GM12878 (cell line): Measurements from ENCODE around the gene GPC6. TPM values are rescaled to one million over a fixed set of nuclear protein-coding genes. Genes with fewer than 3 reads are reported as not detected.

ENCODE experiments used
- ATAC-seq: fragments of 200-7000 bp; cut with Tn5 transposase; 3 replicates; pipeline ENCODE4 v1.9.1; 2020; ENCODE audit warnings: mild to moderate bottlenecking, moderate library complexity
- BruUV-seq: library from RNA; stranded (reverse); fragments of 400-500 nt; replicated peaks from 2 replicates; lab custom pipeline; 2021; lab: Mats Ljungman, UMichigan
- CTCF ChIA-PET: fragments of 300-600 bp; sonication (Branson Sonifier 250); formaldehyde crosslinking; extraction: SDS; loops from one replicate; lab custom pipeline; 2021; ENCODE audit warnings: inconsistent platforms; lab: Yijun Ruan, JAX
- POLR2A ChIA-PET: fragments of 350-600 bp; formaldehyde crosslinking; extraction: SDS; loops from one replicate; lab custom pipeline; 2021; ENCODE audit warnings: inconsistent platforms; lab: Charles Lee
- RAD21 ChIA-PET: fragments of 300-600 bp; sonication (Branson Sonifier 250); formaldehyde crosslinking; loops from one replicate; lab custom pipeline; 2023; ENCODE audit warnings: antibody characterized with exemption; ENCODE audit not compliant: unreplicated experiment; lab: Charles Lee
- SMC1A ChIA-PET: fragments of 300-600 bp; sonication (Branson Sonifier 250); formaldehyde crosslinking; loops from one replicate; lab custom pipeline; 2023; ENCODE audit not compliant: unreplicated experiment, uncharacterized antibody; lab: Charles Lee
- DNase-seq: peaks from one replicate; pipeline ENCODE4 v3.0.0-alpha.2; 2011; ENCODE audit warnings: low read depth, low spot score
- FAIRE-seq: peaks from 3 replicates; lab custom pipeline; 2011; peaks lifted over from hg19 to GRCh38; lab: Jason Lieb, UNC
- H2AFZ ChIP-seq: 2 replicates; pipeline ENCODE4 v1.6.0; 2011; ENCODE audit warnings: low read depth, low read length, control low read depth; ENCODE audit not compliant: control insufficient read depth
- H3K27ac ChIP-seq: 2 replicates; pipeline ENCODE4 v1.5.1; 2011; ENCODE audit warnings: control low read depth; ENCODE audit not compliant: control insufficient read depth, insufficient read depth
- H3K27me3 ChIP-seq, 2 experiments: replicated peaks in 1 of 2; 2 replicates each; pipeline versions ENCODE4 v1.6.0 to v1.6.1; 2011; ENCODE audit warnings: low read length in 1 of 2; ENCODE audit not compliant: control insufficient read depth in 2 of 2, insufficient read depth in 2 of 2
- H3K36me3 ChIP-seq, 2 experiments: 2 replicates each; pipeline ENCODE4 v1.5.1; 2011; ENCODE audit warnings: low read length in 1 of 2; ENCODE audit not compliant: control insufficient read depth in 2 of 2, insufficient read depth in 2 of 2
- H3K4me1 ChIP-seq: 2 replicates; pipeline ENCODE4 v1.6.1; 2011; ENCODE audit warnings: mild to moderate bottlenecking, low read length, moderate library complexity, mixed read lengths; ENCODE audit not compliant: control insufficient read depth, insufficient read depth
- H3K4me2 ChIP-seq: 2 replicates; pipeline ENCODE4 v1.6.0; 2011; ENCODE audit warnings: control low read depth; ENCODE audit not compliant: control insufficient read depth, insufficient read depth
- H3K4me3 ChIP-seq: fragments of 200-600 bp; sonication (generic); 2 replicates; pipeline ENCODE4 v1.5.1; 2016
- H3K79me2 ChIP-seq: 2 replicates; pipeline ENCODE4 v1.6.0; 2011; ENCODE audit warnings: low read length; ENCODE audit not compliant: control insufficient read depth, insufficient read depth
- H3K9ac ChIP-seq: 2 replicates; pipeline ENCODE4 v1.8.0; 2011; ENCODE audit warnings: low read length, control low read depth, mixed read lengths; ENCODE audit not compliant: control insufficient read depth, insufficient read depth
- H3K9me3 ChIP-seq: replicated peaks from 3 replicates; pipeline ENCODE4 v1.5.1; 2011; ENCODE audit warnings: mild to moderate bottlenecking, low read length; ENCODE audit not compliant: control insufficient read depth, insufficient read depth
- H4K20me1 ChIP-seq: 2 replicates; pipeline ENCODE4 v1.6.0; 2011; ENCODE audit not compliant: control insufficient read depth, insufficient read depth
- CBX3 ChIP-seq: fragments of 200-600 bp; sonication (generic); IDR thresholded peaks from 2 replicates; pipeline ENCODE4 v1.6.1; 2016; ENCODE audit warnings: low read depth, borderline replicate concordance
- CHD1 ChIP-seq: IDR thresholded peaks from 2 replicates; pipeline ENCODE4 v1.6.1; 2012; ENCODE audit warnings: low read depth, low read length, improper control_type of control experiment
- CTCF ChIP-seq, 3 experiments: IDR thresholded peaks in 2 of 3; conservative IDR thresholded peaks in 1 of 3; 2 replicates each; pipeline ENCODE4 v1.5.1; 2011; ENCODE audit warnings: low read depth in 3 of 3, low read length in 3 of 3, mild to moderate bottlenecking in 3 of 3, control low read depth in 2 of 3, moderate library complexity in 2 of 3, inconsistent platforms in 1 of 3, mixed read lengths in 1 of 3; ENCODE audit not compliant: control insufficient read depth in 2 of 3, insufficient read depth in 1 of 3; ENCODE audit errors: extremely low read depth in 1 of 3
- ETV6 ChIP-seq, 2 experiments: fragments of 450-650 bp in 1 of 2; IDR thresholded peaks in 1 of 2; conservative IDR thresholded peaks in 1 of 2; 2 replicates each; pipeline ENCODE4 v1.6.1; 2014; ENCODE audit warnings: antibody characterized with exemption in 1 of 2, borderline replicate concordance in 1 of 2, low read depth in 1 of 2, mild to moderate bottlenecking in 1 of 2, moderate library complexity in 1 of 2
- EZH2 ChIP-seq: IDR thresholded peaks from 2 replicates; pipeline ENCODE4 v1.6.1; 2012; ENCODE audit warnings: low read depth, mild to moderate bottlenecking, control low read depth, inconsistent platforms, low read length, borderline replicate concordance; ENCODE audit not compliant: control insufficient read depth
- IKZF1 ChIP-seq: fragments of 450-650 bp; conservative IDR thresholded peaks from 2 replicates; pipeline ENCODE4 v1.6.1; 2017; ENCODE audit warnings: antibody characterized with exemption, mild to moderate bottlenecking
- MYB ChIP-seq: fragments of 150-350 bp; IDR thresholded peaks from 2 replicates; pipeline ENCODE4 v1.6.1; 2014; ENCODE audit warnings: mild to moderate bottlenecking, low read depth, low read length, borderline replicate concordance
- RAD21 ChIP-seq: IDR thresholded peaks from 2 replicates; pipeline ENCODE4 v1.6.1; 2011; ENCODE audit warnings: mild to moderate bottlenecking, low read depth, low read length, moderate library complexity; ENCODE audit not compliant: insufficient read depth
- RB1 ChIP-seq: fragments of 450-650 bp; formaldehyde crosslinking; IDR thresholded peaks from 2 replicates; pipeline ENCODE4 v1.6.1; 2017; ENCODE audit warnings: mild to moderate bottlenecking, borderline replicate concordance
- SIX5 ChIP-seq: IDR thresholded peaks from 2 replicates; pipeline ENCODE4 v1.6.1; 2011; ENCODE audit warnings: mild to moderate bottlenecking, low read depth, low read length, moderate library complexity; ENCODE audit not compliant: severe bottlenecking
- SP1 ChIP-seq: IDR thresholded peaks from one replicate; pipeline ENCODE4 v1.6.1; 2011; ENCODE audit warnings: low read depth, low read length
- SREBF2 ChIP-seq: IDR thresholded peaks from 2 replicates; pipeline ENCODE4 v1.6.1; 2012; ENCODE audit warnings: mild to moderate bottlenecking, low read length
- SUZ12 ChIP-seq: fragments of 200-600 bp; sonication (generic); IDR thresholded peaks from one replicate; pipeline ENCODE4 v1.6.1; 2018; ENCODE audit warnings: antibody characterized with exemption, mild to moderate bottlenecking; ENCODE audit not compliant: unreplicated experiment
- TARDBP ChIP-seq: IDR thresholded peaks from 2 replicates; pipeline ENCODE4 v1.6.1; 2016; ENCODE audit warnings: borderline replicate concordance
- ZBTB33 ChIP-seq: fragments of 450-650 bp; IDR thresholded peaks from 2 replicates; pipeline ENCODE4 v1.6.1; 2017; ENCODE audit warnings: mild to moderate bottlenecking
- WGBS: methylation state at CpG from one replicate; pipeline ENCODE4 v1.1.6; 2016; ENCODE audit warnings: low lambda C conversion rate; ENCODE audit not compliant: insufficient replicate concordance, insufficient coverage; ENCODE audit errors: missing lambda C conversion rate; 5-methylcytosine and 5-hydroxymethylcytosine counted together
- in situ Hi-C: fragments of 300-500 bp; cut with MboI; formaldehyde crosslinking; loops from 9 replicates; pipeline ENCODE4 v1.14.3; 2018; ENCODE audit warnings: mixed read lengths
- intact Hi-C: fragments of 100-400 bp; cut with micrococcal nuclease; formaldehyde crosslinking; loops from one replicate; pipeline ENCODE4 v1.14.2; 2022; ENCODE audit not compliant: unreplicated experiment
- polyA plus RNA-seq, 11 experiments: library from polyadenylated mRNA; depleted of rRNA in 4 of 11; unstranded in 6 of 11; stranded (reverse) in 5 of 11; fragments of >200 nt; fragmentation: Nextera tagmentation in 4 of 11; fragmentation: Illumina TruSeq in 1 of 11; extraction: Ambion mirVana in 4 of 11; extraction: Trizol in 1 of 11; gene quantifications; 1 replicate in 1 of 11; 2 replicates in 10 of 11; pipeline versions ENCODE4 v1.2.1 to v1.2.3, GENCODE V29; 2011 to 2016; ENCODE audit warnings: inconsistent platforms in 2 of 11, missing spikeins in 2 of 11, low read depth in 1 of 11
- total RNA-seq, 4 experiments: library from RNA; depleted of rRNA in 3 of 4; stranded (reverse); fragments of >200 nt in 3 of 4; fragmentation: Illumina TruSeq in 1 of 4; extraction: Trizol in 1 of 4; gene quantifications; 2 replicates each; pipeline versions ENCODE4 v1.2.1 to v1.2.3, GENCODE V29; 2013 to 2021
- TF ChIP-seq, protein P1 (sequence below): fragments of 450-650 bp; IDR thresholded peaks from 2 replicates; pipeline ENCODE4 v1.6.1; 2017; ENCODE audit warnings: mild to moderate bottlenecking, moderate library complexity

Gene GPC6
- total and polyA plus RNA-seq, 10 of the 15 experiments (the other 5 are each of a cell fraction or from before 2014, with no cell fraction given): 0.03 to 0.04 (median 0.03) TPM; not detected in 7

- ChIA-PET RAD21 (no interaction called here), CTCF (no interaction called here), SMC1A (no interaction called here), POLR2A (interaction anchor here (0.6 kb wide), 1 partner anchor 147 kb away, joined by 4 read pairs; no protein-coding TSS in a partner anchor)
- Histone ChIP-seq H3K79me2 (no peaks in the 10 kb centered on the region), H3K9ac (no peak overlapping the region), H3K4me1 (peaks cover 16% of the 10 kb centered on the region), H3K27me3 (peaks cover 0 to 5% of the 10 kb centered on the region in 2 experiments; a peak in 1 of 4 replicates), H3K4me2 (no peak overlapping the region), H3K27ac (no peak overlapping the region), H2AFZ (no peak overlapping the region), H3K9me3 (0 out of 3 replicates have a peak, but pooled peaks cover 2% of the 10 kb centered on the region), H4K20me1 (no peaks in the 10 kb centered on the region), H3K36me3 (no peaks in the 10 kb centered on the region), H3K4me3 (no peak overlapping the region)
- no peak for DNase-seq
- in situ Hi-C loops: no loop called here
- no peak for ATAC-seq
- FAIRE-seq: no peak
- intact Hi-C loops: no loop called here
- no TSS peak for BruUV-seq
- 94% methylated on average over 7 of the region's 7 CpGs for WGBS
- no peak for TF ChIP-seq RB1
- TF ChIP-seq, protein P1, sequence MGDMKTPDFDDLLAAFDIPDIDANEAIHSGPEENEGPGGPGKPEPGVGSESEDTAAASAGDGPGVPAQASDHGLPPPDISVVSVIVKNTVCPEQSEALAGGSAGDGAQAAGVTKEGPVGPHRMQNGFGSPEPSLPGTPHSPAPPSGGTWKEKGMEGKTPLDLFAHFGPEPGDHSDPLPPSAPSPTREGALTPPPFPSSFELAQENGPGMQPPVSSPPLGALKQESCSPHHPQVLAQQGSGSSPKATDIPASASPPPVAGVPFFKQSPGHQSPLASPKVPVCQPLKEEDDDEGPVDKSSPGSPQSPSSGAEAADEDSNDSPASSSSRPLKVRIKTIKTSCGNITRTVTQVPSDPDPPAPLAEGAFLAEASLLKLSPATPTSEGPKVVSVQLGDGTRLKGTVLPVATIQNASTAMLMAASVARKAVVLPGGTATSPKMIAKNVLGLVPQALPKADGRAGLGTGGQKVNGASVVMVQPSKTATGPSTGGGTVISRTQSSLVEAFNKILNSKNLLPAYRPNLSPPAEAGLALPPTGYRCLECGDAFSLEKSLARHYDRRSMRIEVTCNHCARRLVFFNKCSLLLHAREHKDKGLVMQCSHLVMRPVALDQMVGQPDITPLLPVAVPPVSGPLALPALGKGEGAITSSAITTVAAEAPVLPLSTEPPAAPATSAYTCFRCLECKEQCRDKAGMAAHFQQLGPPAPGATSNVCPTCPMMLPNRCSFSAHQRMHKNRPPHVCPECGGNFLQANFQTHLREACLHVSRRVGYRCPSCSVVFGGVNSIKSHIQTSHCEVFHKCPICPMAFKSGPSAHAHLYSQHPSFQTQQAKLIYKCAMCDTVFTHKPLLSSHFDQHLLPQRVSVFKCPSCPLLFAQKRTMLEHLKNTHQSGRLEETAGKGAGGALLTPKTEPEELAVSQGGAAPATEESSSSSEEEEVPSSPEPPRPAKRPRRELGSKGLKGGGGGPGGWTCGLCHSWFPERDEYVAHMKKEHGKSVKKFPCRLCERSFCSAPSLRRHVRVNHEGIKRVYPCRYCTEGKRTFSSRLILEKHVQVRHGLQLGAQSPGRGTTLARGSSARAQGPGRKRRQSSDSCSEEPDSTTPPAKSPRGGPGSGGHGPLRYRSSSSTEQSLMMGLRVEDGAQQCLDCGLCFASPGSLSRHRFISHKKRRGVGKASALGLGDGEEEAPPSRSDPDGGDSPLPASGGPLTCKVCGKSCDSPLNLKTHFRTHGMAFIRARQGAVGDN: no peak
- no peak for TF ChIP-seq SUZ12
- TF ChIP-seq ETV6 (conservative IDR thresholded peaks at IDR 0.05 in 1 of 2, IDR thresholded peaks at IDR 0.05 in 1 of 2; ENCODE audit: borderline replicate concordance in 1 of 2, low read depth in 1 of 2): no peak
- TF ChIP-seq RAD21: no peak
- TF ChIP-seq ZBTB33: no peak
- no peak for TF ChIP-seq SIX5
- no peak for TF ChIP-seq SP1
- no peak for TF ChIP-seq EZH2
- no peak for TF ChIP-seq SREBF2
- TF ChIP-seq IKZF1: no peak
- TF ChIP-seq CTCF (IDR thresholded peaks at IDR 0.05 in 2 of 3, conservative IDR thresholded peaks at IDR 0.05 in 1 of 3; ENCODE audit: control insufficient read depth in 2 of 3, extremely low read depth in 1 of 3, insufficient read depth in 1 of 3, low read depth in 3 of 3, low read length in 3 of 3): no peak
- TF ChIP-seq MYB: no peak
- no peak for TF ChIP-seq CHD1
- no peak for TF ChIP-seq CBX3
- no peak for TF ChIP-seq TARDBP
Observed at GRCh38 chr13:94329277-94329676, 1102.7 kb downstream of the GPC6 start.
